ENCODE data around the gene HMG20A.
A peak's percentile ranks its signal among the peaks of the same experiment; 100 is the strongest.
"Not testable (repeated sequence)": the region's sequence is repeated elsewhere in the genome, so short reads cannot be mapped to it uniquely, and the experiment has no call there.

Gene HMG20A

DNA sequence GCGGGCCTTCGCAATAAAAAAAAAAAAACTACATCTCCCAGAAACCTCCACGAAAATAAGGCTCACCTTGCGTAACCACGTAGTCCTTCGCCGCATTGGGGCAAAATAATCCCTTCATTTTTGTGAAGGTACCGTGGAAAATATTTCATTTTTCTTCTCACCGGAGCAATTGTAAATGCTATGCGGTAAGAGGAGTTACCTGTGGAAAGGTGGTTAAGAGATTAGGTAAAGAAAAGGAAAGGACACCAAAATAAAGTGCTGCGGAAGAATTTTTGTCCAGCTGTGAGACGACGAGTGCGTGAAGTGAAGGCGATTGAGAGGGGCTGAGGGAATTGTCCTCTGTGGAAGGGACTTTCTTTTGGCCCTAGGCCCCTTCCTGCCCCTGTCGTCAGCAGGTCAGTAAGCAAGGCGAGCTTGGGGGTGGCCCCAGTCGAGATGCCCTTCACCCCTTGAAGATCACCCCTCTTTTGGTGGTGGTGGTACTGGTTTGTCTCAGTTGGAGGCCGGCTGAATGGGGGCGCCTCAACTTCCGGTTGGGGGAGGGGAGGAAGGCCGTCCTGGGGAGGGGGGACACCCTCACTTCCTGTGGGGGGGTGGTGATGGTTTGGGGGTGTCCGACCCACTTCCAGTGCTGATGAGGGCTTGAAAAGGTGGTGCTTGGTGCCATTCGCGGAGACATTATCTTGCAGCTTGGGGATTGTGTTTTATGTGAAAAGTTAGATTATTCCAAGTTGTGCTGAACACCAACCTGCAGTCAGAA is at the start of gene HMG20A:
HMG20A (plus strand) TSS at position 279 of the 760 bp plus-strand sequence. CDS start 37,520 bp downstream, outside the sequence.
- peak; percentile 36 to 46 for DNase-seq (ENCODE audit: low read depth in 1 of 2, low spot score in 1 of 2)

DNA sequence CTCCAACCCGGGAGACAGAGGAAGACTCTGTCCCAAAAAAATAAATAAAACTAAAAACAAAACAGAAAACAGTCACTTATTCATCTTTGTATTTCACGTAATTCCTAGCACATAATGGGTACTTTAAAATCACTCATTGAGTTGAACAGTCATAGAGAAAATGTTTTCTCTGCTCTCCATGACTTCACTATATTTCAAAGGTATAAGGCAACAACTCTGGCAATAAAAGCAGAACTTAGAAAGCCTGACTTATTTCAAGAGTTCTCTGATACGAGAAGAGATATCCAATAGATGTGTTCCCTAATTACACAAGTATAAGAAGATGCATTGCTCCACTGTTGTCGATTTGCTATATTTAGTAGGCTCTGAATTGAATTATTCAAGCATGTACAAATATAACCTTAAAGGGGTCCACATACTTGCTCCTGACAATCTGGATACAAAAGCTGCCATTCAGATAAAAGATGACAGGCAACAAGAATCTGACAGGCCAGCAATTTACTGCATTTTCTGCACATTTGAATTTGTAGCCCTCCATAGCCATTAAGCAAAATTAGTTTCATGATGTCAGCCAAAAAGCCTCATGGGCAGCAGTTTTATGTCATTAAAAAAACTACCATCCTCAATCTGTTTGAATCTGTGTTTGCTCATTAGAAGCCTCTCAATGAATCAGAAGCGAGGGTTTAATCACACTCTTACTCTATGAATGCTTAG is 48.7 kb upstream of the HMG20A start:
- DNase-seq (ENCODE audit: low read depth in 1 of 2, low spot score in 1 of 2) = no peak

DNA sequence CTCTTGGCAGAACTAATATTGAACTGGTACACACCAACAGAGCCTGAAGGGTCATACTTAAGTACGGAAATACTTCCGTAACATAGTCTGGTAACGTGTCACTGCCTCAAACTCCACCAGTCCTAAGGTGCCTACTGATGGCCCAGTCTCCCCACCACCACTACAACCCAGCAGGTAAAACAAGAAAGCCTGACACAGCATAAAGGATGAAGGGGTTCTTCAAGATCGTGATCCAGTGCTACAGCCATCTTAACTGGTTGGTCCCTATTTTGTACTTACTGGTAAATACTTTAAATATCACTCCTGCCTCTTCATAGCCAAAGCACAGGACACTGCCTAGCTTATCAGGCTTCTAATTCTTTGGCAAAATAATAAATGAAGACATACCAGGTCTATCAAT is 47.2 kb upstream of the HMG20A start:
- no peak for DNase-seq (ENCODE audit: low read depth in 1 of 2, low spot score in 1 of 2)

DNA sequence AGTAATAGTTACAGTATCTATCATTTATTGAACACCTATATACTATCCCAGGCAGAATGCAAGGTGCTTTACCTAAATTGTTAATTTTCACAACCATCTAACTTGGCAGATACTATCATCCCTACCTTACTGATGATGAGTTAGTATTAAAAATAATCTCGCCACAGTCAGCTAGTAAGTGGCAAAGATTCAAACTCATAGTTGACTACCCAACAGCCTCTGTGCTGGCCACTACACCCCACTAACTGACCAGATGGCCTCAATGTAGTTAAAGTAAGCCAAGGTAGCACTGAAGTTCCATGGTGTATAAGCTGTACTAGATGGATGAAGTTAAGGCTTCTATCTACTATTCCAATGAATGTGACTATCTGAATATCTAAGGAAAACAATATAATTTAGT is 45.6 kb upstream of the HMG20A start:
- no peak for DNase-seq (ENCODE audit: low read depth in 1 of 2, low spot score in 1 of 2)

DNA sequence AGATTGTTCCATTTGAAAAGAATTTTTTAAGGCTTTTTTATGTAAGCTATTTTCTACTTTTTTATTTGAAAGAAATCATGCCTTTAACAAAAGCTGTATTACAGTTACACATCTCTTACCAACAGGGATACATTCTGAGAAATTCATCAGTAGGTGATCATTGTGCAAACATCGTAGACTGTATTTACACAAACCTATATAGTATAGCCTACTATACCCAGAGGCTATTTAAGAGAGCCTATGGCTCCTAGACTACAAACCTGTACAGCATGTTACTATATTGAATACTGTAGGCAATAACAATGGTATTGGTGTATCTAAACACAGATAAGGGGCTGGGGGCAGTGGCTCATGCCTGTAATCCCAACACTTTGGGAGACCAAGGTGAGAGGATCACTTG is 43.9 kb upstream of the HMG20A start:
- no peak for DNase-seq (ENCODE audit: low read depth in 1 of 2, low spot score in 1 of 2)

DNA sequence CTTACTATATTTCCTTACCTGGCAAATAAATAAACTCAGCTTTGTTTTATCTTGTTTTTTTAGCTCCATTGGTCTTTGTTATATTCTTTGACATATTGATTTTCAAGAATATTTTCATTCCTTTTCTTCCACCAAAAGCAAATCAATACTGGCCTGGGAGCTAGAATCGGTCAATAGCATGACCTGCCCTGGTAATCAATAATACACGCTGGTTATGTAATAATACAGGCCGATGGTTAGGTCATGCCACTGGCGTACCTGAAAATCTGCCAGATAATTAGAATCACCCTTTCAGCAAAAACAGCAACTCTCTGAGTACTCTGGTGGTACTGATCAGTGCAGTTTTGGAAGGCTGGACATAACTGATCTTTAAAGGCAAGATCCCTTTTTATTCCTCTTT is 40.7 kb upstream of the HMG20A start:
- no peak for DNase-seq (ENCODE audit: low read depth in 1 of 2, low spot score in 1 of 2)

DNA sequence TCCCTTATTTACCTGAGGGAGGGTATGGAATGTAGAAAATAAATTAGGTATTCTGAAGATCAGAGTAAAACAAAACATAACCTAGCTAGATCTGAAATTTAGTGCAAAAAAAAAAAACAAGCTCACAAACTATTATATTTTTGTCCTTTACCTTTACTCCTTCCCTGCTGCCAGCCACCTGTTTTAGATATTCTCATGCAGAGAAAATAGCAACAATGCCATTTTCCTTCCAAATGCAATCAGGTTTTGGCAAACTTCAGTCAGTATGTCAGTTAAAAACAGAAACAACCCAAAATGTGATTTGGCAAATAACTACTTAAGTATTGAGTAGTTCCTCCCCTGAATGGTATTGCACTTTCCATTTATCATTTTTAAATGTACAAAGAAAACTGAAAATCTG is 36.6 kb upstream of the HMG20A start:
- no peak for DNase-seq (ENCODE audit: low read depth in 1 of 2, low spot score in 1 of 2)

DNA sequence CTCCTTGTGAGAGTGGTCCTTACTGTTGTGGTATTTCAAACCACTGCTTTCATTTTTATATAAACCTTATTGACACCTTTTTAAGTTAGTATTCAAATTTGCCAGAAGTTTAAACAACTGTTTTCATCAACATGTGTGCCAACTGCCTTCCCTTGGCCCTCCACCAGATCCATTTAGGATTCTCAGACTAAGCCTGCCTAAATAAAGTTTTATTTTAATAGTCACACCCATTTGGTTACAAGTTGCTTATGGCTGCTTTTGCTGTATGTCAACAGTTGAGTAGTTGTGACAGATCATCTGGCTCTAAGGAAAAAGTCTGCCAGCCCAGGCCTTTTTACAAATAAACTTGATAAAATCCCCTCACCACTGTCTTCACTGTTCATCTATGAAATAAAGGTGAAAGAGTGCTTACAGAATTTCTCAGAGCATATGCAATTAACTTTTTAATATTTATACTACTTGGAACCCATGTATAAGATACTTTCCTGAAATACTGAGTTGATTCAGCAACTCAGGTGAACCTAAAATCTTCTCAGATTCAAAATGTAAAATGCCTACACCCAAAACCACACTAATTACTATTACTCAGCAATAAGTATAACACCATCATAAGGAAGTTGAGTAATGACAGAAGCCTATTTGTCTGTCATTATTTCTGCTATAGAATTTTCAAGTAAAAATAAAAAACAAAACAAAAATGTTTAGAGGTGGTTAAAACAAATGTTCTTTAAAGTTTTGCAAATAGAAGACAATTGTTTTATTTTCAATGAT is 35.9 kb upstream of the HMG20A start:
- no peak for DNase-seq (ENCODE audit: low read depth in 1 of 2, low spot score in 1 of 2)

DNA sequence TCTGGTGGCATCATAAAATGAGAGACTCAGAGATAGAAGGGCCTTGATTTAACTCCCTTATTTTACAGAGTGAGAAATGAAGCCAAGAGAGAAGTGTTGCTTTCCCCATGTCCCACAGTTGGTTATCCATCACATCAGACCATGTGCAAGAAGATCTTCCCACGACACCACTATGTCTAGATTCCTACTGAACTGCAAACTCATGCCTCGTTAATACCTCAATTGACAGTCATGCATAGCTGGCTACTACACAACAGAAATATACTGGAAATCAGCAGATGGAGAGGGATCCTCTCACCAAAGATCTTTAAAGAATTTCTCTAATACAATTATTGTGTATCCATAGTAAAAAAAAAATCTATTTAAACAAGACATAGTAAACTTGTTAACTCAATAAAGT is 34.1 kb upstream of the HMG20A start:
- no peak for DNase-seq (ENCODE audit: low read depth in 1 of 2, low spot score in 1 of 2)

DNA sequence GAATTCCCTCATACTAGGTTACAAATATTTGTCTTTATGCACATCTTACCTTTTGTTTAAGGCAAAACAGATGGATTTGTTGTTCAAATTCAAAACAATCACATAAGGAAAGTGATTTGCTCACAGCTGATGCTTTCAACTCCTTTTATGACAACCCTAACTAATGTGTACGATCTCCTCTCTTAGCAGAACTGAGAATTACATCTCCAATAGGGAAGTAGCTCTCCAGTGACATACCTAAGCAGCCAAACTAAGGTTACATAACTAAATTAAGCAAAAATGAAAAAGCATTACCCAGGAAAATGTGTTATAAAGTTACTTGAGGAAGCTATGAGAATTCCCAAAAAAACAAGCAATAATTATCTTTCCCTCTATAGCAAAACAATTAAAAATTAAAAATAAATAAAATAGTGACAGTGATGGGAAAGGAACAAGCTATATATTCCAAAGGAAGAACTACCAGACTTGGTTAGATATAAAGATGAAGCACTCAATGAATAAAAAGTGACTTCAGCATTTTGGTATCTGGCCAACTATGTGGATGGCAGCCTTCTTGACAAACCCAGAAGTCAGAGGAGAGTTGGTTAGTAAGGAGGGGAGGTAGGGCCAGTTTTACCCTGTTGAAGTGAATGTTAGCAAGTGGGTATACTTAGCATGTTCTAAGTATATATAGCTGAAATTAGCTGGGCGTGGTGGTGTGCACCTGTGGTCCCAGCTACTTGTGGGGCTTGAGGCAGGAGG is 33.2 kb upstream of the HMG20A start:
- no peak for DNase-seq (ENCODE audit: low read depth in 1 of 2, low spot score in 1 of 2)

DNA sequence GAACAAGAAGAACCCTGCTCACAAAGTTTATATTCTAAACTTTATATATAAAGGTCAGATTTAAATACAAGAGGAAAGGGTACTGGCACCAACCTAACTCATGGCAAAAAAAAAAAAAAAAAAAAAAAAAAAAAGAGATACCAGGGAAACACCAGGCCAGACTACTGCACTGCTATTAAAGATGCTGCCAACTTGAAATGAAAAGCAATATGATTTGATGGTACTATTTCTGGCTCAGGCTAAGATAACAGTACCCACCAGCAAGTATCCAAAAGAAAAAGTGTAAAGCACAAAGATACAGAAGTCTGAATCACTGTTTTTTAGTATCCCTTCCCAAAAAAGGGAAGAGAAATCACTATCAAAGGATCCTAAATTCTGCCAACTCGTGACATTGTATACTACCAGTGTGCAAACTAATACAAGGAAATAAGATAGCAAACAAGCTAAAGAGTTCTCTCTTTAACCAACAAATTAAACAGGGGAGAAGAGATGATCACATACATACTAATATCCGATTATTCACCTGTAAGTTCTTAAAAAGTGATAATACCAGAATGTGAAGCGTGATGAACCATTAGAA is 29.2 kb upstream of the HMG20A start:
- no peak for DNase-seq (ENCODE audit: low read depth in 1 of 2, low spot score in 1 of 2)

DNA sequence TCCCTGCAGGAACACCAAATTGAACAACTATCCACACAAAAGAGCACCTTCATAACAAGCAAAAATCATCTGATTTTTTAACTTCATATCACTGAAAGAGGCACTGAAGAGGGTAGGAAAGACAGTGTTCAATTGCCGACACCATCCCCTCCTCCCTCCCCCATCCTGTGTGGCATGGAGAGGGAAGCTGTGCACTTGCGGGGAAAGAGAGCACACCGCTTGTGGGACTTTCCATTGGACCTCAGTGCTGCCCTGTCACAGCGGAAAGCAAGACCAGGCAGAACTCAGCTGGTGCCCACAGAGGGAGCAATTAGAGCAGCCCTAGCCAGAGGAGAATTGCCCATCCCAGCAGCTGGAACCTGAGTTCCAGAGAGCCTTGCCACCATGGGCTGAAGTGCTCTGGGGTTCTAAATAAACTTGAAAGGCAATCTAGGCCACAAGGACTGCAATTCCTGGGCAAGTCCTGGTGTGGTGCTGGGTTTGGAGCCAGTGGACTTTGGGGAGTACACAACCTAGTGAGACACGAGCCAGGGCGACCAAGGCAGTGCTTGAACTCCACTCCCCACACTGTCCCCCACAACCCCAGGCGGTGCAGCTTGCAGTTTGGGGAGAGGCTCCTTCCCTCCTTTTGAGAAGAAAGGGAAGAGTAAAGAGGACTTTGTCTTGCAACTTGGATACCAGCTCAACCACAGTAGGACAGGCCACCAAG is 27.8 kb upstream of the HMG20A start:
- DNase-seq (ENCODE audit: low read depth in 1 of 2, low spot score in 1 of 2) = no peak

DNA sequence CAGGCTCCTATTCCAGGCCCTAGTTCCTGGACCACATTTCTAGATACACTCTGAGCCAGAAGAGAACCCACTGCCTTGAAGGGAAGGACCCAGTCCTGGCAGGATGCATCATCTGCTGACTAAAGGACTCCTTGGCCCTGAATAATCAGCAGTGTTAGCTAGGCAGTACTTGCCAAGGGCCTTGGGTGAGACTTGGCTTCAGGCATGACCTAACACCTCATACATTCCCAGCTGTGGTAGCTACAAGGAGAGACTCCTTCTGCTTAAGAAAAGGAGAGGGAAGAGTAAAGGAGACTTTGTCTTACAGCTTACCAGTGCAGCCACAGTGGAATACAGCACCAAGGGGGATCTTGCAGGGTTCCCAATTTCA is 27.2 kb upstream of the HMG20A start:
- DNase-seq (ENCODE audit: low read depth in 1 of 2, low spot score in 1 of 2) = no peak

DNA sequence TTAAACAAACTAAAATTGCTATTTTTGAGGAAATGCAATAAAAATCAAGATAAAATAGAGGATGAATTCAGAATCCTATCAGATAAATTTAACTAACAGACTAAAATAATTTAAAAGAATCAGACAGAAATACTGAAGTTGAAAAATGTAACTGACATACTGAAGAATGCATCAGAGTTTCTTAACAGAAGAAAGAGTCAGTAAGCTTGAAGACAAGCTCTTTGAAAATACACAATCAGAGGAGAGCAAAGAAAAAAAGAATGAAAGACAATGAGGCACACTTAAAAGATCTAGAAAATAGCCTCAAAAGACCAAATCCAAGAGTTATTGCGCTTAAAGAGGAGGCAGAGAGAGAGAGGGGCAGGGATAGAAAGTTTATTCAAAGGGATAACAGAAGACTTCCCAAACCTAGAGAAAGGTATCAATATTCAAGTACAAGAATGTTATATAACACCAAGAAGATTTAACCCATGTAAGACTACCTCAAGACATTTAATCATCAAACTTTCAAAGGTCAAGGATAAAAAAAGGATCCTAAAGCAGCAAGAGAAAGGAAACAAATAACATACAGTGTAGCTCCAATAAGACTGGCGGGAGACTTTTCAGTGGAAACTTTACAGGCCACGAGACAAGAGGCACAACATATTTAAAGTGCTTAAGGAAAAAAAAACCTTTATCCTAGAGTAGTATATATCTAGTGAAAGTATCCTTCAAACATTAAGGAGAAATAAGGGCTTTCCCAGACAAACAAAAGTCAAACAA is 25.5 kb upstream of the HMG20A start:
- no peak for DNase-seq (ENCODE audit: low read depth in 1 of 2, low spot score in 1 of 2)

DNA sequence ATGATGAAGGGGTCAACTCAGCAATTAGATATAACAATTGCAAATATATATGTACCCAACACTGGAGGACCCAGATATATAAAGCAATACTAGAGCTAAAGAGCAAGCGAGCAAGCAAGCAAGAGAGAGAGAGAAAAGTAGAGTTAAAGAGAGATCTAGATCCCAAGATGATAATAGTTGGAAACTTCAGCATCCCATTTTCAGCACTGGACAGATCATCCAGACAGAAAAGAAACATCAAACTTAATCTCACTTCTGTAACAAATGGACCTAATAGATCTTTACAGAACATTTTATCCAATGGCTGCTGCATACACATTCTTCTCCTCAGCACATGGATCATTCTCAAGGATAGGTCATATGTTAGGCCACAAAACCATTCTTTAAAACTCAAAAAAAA is 24.0 kb upstream of the HMG20A start:
- no peak for DNase-seq (ENCODE audit: low read depth in 1 of 2, low spot score in 1 of 2)

DNA sequence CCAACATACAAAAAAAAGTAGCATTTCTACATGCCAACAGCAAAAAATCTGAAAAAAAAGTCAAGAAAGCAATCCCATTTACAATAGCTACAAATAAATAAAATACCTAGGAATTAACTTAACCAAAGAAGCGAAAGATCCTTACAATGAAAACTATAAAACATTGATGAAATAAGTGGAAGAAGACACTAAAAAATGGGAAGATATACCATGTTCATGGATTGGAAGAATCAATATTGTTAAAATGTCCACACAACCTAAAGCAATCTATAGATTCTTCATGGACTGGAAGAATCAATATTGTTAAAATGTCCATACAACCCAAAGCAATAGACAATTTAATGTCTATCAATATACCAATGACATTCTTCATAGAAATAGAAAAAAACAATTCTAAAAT is 21.8 kb upstream of the HMG20A start:
- DNase-seq (ENCODE audit: low read depth in 1 of 2, low spot score in 1 of 2) = no peak

DNA sequence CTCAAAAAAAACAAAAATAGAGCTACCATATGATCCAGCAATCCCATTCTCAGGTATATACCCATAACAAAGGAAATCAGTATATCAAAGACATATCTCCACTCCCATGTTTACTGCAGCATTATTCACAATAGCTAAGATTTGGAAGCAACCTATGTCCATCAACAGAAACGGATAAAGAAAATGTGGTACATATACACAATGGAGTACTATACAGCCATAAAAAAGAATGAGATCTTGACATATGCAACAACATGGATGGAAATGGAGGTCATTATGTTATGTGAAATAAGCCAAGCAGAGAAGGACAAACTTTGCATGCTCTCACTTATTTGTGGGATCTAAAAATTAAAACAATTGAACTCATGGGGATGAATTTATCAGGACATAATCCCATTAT is 20.4 kb upstream of the HMG20A start:
- DNase-seq (ENCODE audit: low read depth in 1 of 2, low spot score in 1 of 2) = no peak

DNA sequence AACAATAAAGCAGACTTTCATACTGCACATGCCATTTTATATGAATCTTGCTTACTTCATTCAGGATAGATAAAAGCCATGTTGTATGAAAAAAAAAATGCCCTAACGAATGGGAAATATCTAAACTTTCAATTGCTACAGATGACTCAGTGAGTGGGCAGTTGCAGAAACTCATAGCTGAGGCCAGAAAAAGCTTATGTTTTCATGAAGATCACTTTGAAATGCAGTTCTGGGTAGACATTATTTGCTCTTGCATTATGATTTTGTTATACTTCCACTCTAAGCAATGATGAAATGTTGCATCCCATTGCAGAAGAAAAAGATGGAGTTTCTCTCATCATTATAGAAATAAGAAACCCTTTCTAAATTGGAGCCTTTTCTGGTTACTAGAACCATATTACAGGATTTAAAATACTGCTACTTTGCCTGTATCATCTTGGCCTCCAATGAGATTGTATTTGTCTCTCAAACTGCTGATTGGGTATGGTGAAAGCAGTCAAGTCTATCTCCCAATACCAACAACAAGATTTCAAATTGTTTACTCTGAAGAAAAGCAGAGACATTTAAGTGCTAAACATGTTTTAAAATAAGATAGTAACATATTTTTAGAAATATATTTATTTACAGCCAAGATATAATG is 17.8 kb upstream of the HMG20A start:
- no peak for DNase-seq (ENCODE audit: low read depth in 1 of 2, low spot score in 1 of 2)

DNA sequence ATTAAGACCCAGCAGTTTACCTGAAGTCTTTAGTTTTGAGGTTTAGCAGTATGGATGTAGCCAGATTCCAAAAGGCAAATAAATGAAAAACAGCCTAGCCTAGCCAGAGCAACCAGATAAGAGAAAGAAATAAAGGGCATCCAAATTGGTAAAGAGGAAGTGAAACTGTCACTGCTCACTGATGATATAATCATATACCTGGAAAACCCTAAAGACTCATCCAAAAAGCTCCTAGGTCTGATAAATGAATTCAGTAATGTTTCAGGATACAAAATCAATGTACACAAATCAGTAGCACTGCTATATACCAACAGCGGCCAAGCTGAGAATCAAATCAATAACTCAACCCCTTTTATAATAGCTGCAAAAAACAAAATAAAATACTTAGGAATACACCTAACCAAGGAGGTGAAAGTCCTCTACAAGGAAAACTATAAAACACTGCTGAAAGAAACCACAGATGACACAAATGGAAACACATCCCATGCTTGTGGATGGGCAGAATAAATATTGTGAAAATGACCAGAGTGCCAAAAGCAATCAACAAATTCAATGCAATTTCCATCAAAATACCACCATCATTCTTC is 14.4 kb upstream of the HMG20A start:
- not testable (repeated sequence) for DNase-seq (ENCODE audit: low read depth in 1 of 2, low spot score in 1 of 2)

Data from activated CD4-positive, alpha-beta T cell treated with anti-CD3 and anti-CD28 coated beads, Interleukin-2, amount 50 U/mL, for 24 hours (primary cell).